C4-2B (cell line): ENCODE measurements around the gene PHLPP2.

Experiments
- H3K27ac ChIP-seq: fragments of 450-650 bp; 2 replicates; pipeline ENCODE4 v1.5.1; 2017
- CTCF ChIP-seq: fragments of 450-650 bp; conservative IDR thresholded peaks from 2 replicates; pipeline ENCODE4 v1.5.1; 2017; ENCODE audit warnings: mild to moderate bottlenecking
- ZFX ChIP-seq: fragments of 450-650 bp; IDR thresholded peaks from 2 replicates; pipeline ENCODE4 v1.6.1; 2017

Gene PHLPP2

GRCh38 chr16:71724320-71724751, at the start of gene PHLPP2:
Gene PHLPP2, minus strand, starts transcription at chr16:71724701. Its CDS starts 9,906 bp downstream, at chr16:71714795.
- peak within 1 kb of the TSS; percentile 83 for H3K27ac ChIP-seq
- no peak for TF ChIP-seq CTCF
- TF ChIP-seq ZFX: no peak

GRCh38 chr16:71771571-71771970, 47.1 kb upstream of the PHLPP2 start:
- TF ChIP-seq CTCF: no peak
- TF ChIP-seq ZFX: no peak
- H3K27ac ChIP-seq: no peak overlapping the region; the same call in 1 of the 2 replicates

- TF ChIP-seq ZFX (no peak), CTCF (no peak)
- H3K27ac ChIP-seq: no peak overlapping the region
These were observed 44.7 kb upstream of the PHLPP2 start for GRCh38 chr16:71769222-71769621.

- H3K27ac ChIP-seq: no peak overlapping the region
- no peak for TF ChIP-seq ZFX
- TF ChIP-seq CTCF: no peak
These were observed 42.8 kb upstream of the PHLPP2 start for GRCh38 chr16:71767060-71767900.

GRCh38 chr16:71762186-71762585, 37.7 kb upstream of the PHLPP2 start:
- H3K27ac ChIP-seq: no peak overlapping the region
- TF ChIP-seq ZFX (no peak), CTCF (no peak)

GRCh38 chr16:71761097-71761496, 36.6 kb upstream of the PHLPP2 start:
- TF ChIP-seq CTCF: no peak
- no peak for TF ChIP-seq ZFX
- H3K27ac ChIP-seq: no peak overlapping the region

- no peak overlapping the region for H3K27ac ChIP-seq
- no peak for TF ChIP-seq CTCF
- TF ChIP-seq ZFX: no peak
These were observed 33.8 kb upstream of the PHLPP2 start for GRCh38 chr16:71758293-71758760.
